RKO (cell line): ENCODE measurements around the gene MUSTN1.
A peak's percentile ranks its signal among the peaks of the same experiment; 100 is the strongest.

Experiments
- DNase-seq: peaks from one replicate; pipeline ENCODE4 v3.0.0-alpha.2; 2016; ENCODE audit warnings: low spot score

The MUSTN1 gene

DNA sequence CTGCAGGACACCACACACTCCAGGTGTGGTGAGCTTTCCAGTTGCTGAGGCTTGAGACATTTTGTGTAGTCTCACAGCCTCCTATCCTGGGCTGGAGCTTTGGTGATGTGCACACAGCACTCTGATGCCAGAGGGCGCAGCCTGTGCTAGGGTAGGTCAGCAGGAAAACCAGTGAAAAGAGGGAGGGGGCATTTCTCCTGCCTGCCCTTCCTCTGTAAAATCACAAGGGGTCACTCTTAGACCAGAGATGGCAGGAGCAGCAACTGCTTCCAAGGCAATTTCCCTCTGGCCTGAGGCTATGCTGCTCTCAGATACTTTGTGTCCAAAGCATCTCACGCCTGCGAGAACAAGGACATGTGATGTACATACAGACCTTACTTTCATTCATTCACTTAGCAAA, 16.5 kb upstream of the MUSTN1 start:
- DNase-seq = peak; percentile 66

DNA sequence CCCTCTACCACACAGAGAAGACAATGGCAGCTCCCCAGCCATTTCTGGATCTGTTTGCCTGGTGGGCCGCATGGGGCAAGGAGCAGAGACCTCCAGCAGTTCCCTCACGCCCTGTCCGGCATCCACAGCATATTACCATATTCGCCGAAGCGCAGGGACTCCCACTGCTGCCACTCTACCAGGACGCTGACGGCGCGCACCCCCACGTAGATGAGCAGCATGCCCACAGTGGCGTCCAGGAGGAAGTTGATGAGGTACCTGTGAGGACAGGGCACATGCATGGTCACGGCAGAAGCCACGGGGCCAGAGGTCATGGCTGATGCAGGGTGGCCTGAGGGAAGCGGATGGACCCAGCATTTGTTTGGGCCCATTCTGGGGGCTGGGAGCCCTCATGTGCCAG, 14.8 kb upstream of the MUSTN1 start:
- no peak for DNase-seq

GRCh38 chr3:52848617-52849016, 13.8 kb upstream of the MUSTN1 start:
- DNase-seq = peak; percentile 55

GRCh38 chr3:52847726-52848125, 12.9 kb upstream of the MUSTN1 start:
- DNase-seq = no peak

- no peak for DNase-seq
Measured at GRCh38 chr3:52847241-52847640, 12.4 kb upstream of the MUSTN1 start.

DNA sequence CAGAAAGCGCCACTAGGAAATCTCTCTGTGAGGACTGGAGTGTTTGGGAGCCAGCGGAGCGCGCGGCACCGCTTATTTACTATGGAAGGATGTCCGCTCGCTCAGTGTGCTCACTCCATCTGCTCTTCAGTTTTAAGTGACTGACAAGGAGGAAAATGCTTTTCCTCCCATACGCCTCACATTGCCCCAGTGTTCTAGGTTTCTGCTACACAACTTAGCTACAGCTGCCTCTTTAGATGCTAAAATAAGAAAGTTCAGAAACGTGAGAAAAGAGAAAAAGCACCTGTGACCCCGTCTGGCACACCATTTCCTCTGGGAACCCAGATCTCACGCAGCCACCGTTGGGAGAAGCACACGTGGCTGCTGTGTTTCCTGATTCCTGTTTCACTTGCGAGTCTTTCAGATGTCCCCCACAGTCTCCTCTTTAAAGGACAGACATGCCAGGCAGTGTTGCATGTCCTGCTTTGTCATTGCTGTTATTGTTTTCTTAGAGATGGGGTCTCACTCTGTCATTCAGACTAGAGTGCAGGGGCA, 11.7 kb upstream of the MUSTN1 start:
- DNase-seq = no peak

DNA sequence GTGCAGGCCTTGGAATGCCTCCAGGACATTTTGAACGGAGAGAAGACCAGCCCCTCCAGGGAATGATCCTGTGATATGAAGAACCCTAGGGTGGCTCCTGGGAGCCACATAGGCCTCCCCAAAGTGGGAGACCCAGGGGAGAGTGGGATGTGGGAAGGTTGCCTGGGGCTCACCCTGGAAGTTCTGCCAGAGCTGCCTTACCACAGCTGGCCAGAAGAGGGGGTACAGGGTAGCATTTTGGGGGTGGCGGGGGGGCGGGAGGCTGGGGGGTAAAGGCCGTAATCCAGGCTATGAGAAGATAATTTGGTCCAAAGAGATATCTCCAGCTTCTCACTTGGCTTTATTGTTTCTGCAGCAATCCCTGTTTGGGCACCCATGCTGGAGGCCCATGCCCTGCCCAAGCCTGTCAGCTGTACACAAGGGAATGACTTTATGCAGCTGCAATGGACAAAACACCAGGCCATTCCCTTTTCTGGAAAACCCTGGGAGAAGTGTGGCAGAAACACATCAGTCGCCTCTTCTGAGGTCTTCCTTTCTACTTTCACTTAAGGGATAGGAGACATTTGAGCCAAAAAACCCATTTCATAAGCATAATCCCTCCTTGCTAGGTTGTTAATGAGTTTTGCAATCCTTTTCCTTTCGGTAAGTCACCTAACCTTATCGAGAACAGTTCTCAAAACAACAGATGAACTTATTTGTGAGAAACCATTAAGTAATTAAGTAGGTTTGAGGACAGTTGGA, 11.0 kb upstream of the MUSTN1 start:
- no peak for DNase-seq

DNA sequence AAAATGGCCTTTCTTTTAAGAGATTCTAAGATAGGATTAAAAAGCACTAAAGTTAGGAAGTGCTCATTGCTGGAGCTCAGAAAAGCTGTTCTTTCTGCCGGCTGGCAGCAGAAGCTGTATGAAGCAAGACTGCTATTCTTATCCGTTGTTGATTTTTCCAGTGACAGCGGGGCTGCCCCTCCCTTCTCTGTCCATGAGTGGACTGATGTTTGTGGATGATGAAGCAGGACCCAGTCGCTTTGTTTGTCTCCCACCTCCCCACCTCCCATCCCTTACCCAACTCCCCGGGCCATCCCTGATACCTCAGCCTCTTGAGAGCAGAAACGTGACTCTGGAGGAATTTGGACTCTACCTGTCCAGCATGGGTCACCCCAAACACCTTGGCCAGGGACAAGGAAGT, 10.3 kb upstream of the MUSTN1 start:
- no peak for DNase-seq

DNA sequence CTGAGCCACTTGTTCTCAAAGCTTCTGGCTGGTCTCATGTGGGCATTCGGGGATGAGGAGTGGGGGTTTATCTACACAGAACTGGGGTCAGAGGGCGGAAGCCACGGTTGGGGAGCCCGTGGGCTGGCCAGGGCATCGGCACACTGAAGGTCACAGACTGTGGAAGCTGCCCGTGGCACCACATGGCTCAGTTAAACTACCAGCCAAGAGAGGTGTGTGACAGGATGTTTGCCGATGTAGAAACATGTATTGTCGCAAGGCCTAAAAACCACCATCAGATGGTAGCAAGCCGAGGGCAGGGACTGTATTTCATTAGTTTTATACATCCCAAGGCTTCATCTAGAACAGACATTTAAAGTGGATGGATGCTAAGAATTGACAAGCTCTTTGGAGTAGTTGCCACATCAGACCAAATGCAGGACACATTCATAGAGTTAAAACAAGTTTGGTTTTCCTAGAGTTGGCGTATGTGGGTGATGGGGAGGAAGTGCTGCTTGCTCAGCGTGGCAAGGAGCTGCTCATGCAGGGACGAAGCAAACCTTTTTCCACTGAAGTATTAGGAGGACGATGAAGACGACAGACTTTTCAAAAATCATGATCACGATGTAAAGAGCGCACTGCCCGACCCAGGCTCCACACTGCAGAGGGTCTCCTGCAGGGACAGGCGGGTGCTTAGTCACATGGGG, 9.6 kb upstream of the MUSTN1 start:
- no peak for DNase-seq

DNA sequence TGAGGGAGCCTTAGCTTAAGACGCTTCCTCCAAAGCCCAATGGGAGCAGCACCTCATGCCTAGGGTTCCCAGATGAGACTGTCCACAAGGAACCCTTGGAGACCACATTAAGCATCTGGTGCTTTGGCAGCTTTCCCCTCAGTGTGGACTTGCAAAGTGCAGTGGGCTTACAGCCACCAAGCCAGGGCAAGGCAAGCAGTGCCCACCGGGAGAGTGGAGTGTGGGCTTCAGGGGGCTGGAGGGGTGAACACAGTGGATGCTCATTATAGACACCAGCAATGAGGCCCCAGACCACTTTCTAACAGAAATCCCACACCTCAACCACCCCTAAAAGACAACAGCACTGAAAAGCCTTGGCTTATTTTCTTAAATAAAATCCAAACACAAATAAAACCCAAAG, 9.1 kb upstream of the MUSTN1 start:
- DNase-seq = no peak

GRCh38 chr3:52843108-52843865, 8.5 kb upstream of the MUSTN1 start:
- no peak for DNase-seq

- no peak for DNase-seq
Measured at GRCh38 chr3:52842424-52842823, 7.6 kb upstream of the MUSTN1 start.

DNA sequence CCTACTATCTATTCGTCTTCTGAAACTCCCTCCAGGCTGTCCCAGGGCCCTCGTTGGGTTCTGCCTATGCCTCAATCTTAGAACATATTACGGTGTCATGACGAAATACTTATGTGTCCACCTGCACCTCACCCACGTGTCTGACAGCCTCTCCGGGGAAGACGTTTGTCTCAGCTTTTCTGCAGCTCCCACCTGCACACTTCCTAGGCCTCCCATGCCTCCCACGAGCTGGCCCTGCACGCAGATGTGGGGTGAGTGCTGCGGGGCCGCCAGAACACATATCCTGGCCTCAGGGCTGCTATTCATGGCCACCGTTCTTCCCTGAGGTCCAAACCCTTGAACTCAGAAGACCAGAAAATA, 7.1 kb upstream of the MUSTN1 start:
- DNase-seq = no peak

GRCh38 chr3:52841211-52841980, 6.6 kb upstream of the MUSTN1 start:
- no peak for DNase-seq

GRCh38 chr3:52839892-52840545, 5.2 kb upstream of the MUSTN1 start:
- DNase-seq = no peak

GRCh38 chr3:52839268-52839575, 4.4 kb upstream of the MUSTN1 start:
- no peak for DNase-seq

DNA sequence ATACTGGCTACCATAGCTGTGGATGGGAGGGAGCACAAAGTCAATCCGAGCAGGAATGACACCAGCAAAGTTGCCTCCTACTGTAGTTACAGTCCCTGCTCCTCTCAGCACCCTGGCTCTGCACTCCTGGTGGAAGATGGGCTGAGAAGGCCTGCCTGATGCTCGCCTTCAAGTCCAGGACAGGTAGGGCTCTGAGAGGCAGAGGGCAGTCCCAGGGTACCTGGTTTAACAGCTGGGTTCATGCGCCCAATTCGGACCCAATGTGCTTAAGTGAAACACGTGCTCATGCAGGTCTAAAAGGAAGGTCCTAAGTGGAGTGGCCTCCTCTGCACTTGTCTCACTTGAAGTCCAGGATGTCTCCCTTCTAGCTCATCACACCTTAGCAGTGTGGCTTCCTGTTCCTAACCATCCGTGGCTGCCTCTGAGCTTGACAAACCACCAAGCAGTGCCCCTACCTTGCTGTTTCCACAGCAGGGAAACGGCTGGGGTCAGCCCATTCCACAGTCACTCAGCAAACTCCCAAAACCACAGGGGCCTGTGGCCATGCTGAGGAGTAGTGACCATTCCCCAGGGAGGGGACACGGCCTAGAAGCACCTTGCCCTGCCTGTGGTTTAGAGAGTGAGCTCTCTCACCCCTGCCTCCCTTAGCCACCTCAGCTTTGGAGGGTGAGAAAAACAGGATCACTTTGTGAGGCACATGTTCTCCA, 3.9 kb upstream of the MUSTN1 start:
- DNase-seq = no peak

GRCh38 chr3:52836986-52837385, 2.2 kb upstream of the MUSTN1 start:
- no peak for DNase-seq

- no peak for DNase-seq
Measured at GRCh38 chr3:52836471-52836845, 1.6 kb upstream of the MUSTN1 start.

DNA sequence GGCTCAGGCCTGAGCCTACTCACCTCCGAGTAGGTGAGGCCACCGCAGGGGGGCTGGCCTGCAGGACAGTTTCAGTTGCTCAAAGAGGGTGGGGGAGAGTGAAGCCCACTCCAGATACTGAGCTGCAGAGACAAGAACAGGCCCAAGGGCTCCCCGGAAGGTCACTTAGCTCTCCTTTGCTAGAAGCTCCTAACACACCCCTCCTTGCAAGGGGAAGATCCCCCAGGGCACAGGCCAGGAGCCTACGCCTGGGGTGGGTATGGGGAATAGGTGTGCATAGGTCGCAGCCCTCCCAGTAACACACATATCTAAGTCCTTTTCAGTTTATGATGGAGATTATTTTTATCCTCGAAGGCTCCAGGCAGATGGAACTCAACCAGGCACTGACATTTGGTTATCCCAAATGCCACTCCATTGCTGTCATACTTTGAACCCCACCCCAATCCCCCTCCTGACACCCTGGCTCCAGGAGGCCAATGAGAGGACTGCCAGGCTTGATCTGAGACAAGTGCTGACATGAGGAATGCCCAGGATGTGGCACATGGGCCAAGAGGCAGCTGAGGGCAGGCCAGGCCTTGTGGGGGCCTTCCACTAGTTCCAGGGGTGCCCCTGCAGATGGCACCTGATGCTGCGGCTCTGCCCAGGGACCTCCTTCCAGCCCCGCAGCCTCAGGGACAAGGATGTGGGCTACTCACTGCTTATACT, 1.1 kb upstream of the MUSTN1 start:
- no peak for DNase-seq

- no peak for DNase-seq
Measured at GRCh38 chr3:52833202-52833601, 1.6 kb downstream of the MUSTN1 start.
